Adrenal gland (tissue), 12 donors: ENCODE results near the gene C12orf50. TPM values are rescaled to one million over a fixed set of nuclear protein-coding genes. Genes with fewer than 3 reads are reported as not detected.

ENCODE experiments used
- DNase-seq, 7 donors: peaks; one replicate each; pipeline ENCODE4 v3.0.0-alpha.2; 2019 to 2020
- H3K27ac ChIP-seq, 5 donors: fragments of 200-600 bp; sonication (generic) in 4 of 5; 1 replicate in 3 of 5; 2 replicates in 2 of 5; pipeline versions ENCODE4 v1.5.1 to v1.8.0; 2016 to 2020; ENCODE audit warnings: mild to moderate bottlenecking in 1 of 5
- H3K27me3 ChIP-seq: fragments of 200-600 bp; 2 replicates; pipeline ENCODE4 v1.8.0; 2021
- H3K36me3 ChIP-seq, 2 donors: fragments of 200-600 bp; replicated peaks in 1 of 2; 1 replicate in 1 of 2; 2 replicates in 1 of 2; pipeline versions ENCODE4 v1.5.1 to v1.8.0; 2018 to 2022
- H3K4me1 ChIP-seq, 2 donors: fragments of 200-600 bp; replicated peaks in 1 of 2; 1 replicate in 1 of 2; 2 replicates in 1 of 2; pipeline versions ENCODE4 v1.5.1 to v1.8.0; 2018 to 2021
- H3K4me3 ChIP-seq, 4 donors: fragments of 200-600 bp; sonication (generic) in 3 of 4; one replicate each; pipeline ENCODE4 v1.5.1; 2016 to 2018
- H3K9me3 ChIP-seq, 3 donors: fragments of 200-600 bp; sonication (generic) in 1 of 3; replicated peaks in 1 of 3; 1 replicate in 2 of 3; 2 replicates in 1 of 3; pipeline versions ENCODE4 v1.5.1 to v1.8.0; 2016 to 2021
- POLR2A ChIP-seq, 2 donors: fragments of 450-650 bp; IDR thresholded peaks; one replicate each; pipeline ENCODE4 v1.6.1; 2017; ENCODE audit warnings: antibody characterized with exemption in 2 of 2, mild to moderate bottlenecking in 2 of 2, moderate library complexity in 1 of 2
- WGBS, 4 donors: extraction: QIAGEN DNeasy Blood & Tissue Kit in 2 of 4; methylation state at CpG; one replicate each; pipeline versions ENCODE4 v1.1.5 to v1.1.7; 2013 to 2017; 5-methylcytosine and 5-hydroxymethylcytosine counted together
- intact Hi-C, 2 donors: fragments of 100-400 bp; cut with DNase I; formaldehyde crosslinking; loops; one replicate each; pipeline versions ENCODE4 v1.14.1 to v1.15.0; 2022 to 2023
- polyA plus RNA-seq, 3 donors: library from polyadenylated mRNA; stranded (reverse); fragments of 200-250 nt in 2 of 3; fragments of 350-450 nt in 1 of 3; fragmentation: Illumina TruSeq in 1 of 3; extraction: RNeasy Lipid Tissue Mini Kit (QIAGEN cat#74804) in 1 of 3; gene quantifications; one replicate each; pipeline ENCODE4 v1.2.3, GENCODE V29; 2013 to 2014
- small RNA-seq, 2 donors: library from RNA; depleted of rRNA; stranded (forward); fragments of <200 nt; gene quantifications; one replicate each; pipeline ENCODE3, GENCODE V24; 2016
- total RNA-seq, 9 donors: library from RNA; depleted of rRNA in 4 of 9; stranded (reverse); fragments of >200 nt in 4 of 9; fragments of 120-200 nt in 1 of 9; fragmentation: NEBNext Ultra II Directional in 1 of 9; extraction: Animal tissue kit (Norgen Biotek cat#: 25700) in 1 of 9; gene quantifications; one replicate each; pipeline versions ENCODE4 v1.1.0 to v1.2.4, GENCODE V29; 2013 to 2023
- TF ChIP-seq, protein P1 (sequence below), 6 experiments: fragments of 450-650 bp in 4 of 6; fragments of 200-600 bp in 2 of 6; sonication (generic) in 1 of 6; IDR thresholded peaks; 1 replicate in 5 of 6; 2 replicates in 1 of 6; pipeline versions ENCODE4 v1.5.1 to v1.8.0; 2016 to 2021; ENCODE audit warnings: antibody characterized with exemption in 6 of 6, mild to moderate bottlenecking in 2 of 6, moderate library complexity in 1 of 6
- donor health status: healthy with polysubstance abuse.
- donor health status: Bipolar disorder and iron deficiency.
- donor health status: DM: yes; HTN: yes; CAD: no.
- donor health status: DM: no; HTN: no; CAD: no.
- donor health status: DM: no; HTN: no; CAD: no.
- donor health status: DM: yes; HTN: yes; CAD: no.

The C12orf50 gene
- total and polyA plus RNA-seq, 12 donors: 0.04 to 1.4 (median 0.16) TPM; not detected in 2

GRCh38 chr12:87930627-87931026 is 98.6 kb downstream of the C12orf50 start:
- intact Hi-C loops: no loop called here
- H3K4me1 ChIP-seq: no peaks in the 10 kb centered on the region
- TF ChIP-seq POLR2A (IDR thresholded peaks at IDR 0.05): no peak
- TF ChIP-seq, protein P1, sequence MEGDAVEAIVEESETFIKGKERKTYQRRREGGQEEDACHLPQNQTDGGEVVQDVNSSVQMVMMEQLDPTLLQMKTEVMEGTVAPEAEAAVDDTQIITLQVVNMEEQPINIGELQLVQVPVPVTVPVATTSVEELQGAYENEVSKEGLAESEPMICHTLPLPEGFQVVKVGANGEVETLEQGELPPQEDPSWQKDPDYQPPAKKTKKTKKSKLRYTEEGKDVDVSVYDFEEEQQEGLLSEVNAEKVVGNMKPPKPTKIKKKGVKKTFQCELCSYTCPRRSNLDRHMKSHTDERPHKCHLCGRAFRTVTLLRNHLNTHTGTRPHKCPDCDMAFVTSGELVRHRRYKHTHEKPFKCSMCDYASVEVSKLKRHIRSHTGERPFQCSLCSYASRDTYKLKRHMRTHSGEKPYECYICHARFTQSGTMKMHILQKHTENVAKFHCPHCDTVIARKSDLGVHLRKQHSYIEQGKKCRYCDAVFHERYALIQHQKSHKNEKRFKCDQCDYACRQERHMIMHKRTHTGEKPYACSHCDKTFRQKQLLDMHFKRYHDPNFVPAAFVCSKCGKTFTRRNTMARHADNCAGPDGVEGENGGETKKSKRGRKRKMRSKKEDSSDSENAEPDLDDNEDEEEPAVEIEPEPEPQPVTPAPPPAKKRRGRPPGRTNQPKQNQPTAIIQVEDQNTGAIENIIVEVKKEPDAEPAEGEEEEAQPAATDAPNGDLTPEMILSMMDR (IDR thresholded peaks at IDR 0.05): no peak
- H3K27ac ChIP-seq: no peak overlapping the region
- no peaks in the 10 kb centered on the region for H3K27me3 ChIP-seq
- 71 to 81% (median 74%) methylated on average over 1 of the region's 1 CpG for WGBS, 4 donors
- no peaks in the 10 kb centered on the region for H3K36me3 ChIP-seq
- no peak overlapping the region for H3K4me3 ChIP-seq
- DNase-seq: no peak
- H3K9me3 ChIP-seq: no peaks in the 10 kb centered on the region

Small RNAs within 50 kb of the gene (small RNA-seq; reads per million reads assigned to genes)
- gene RNA5SP364: 0 to 0.12 reads per million in 2 donors

Other genes starting within 250 kb of the C12orf50 start
- 10 to 100 TPM in 5 of 9 donors, 1 to 10 TPM in 4; 5.1 to 32.0 (median 11.8) TPM for gene CEP290, start 112.7 kb upstream of the C12orf50 start, total RNA-seq
- 10 to 100 TPM in 2 of 3 donors, 1 to 10 TPM in 1; 5.5 to 16.4 (median 10.5) TPM for gene CEP290, start 112.7 kb upstream of the C12orf50 start, polyA plus RNA-seq
- 10 to 100 TPM in 8 of 9 donors, 1 to 10 TPM in 1; 9.4 to 33.7 (median 17.8) TPM for gene TMTC3, start 112.9 kb upstream of the C12orf50 start, total RNA-seq
- gene TMTC3, start 112.9 kb upstream of the C12orf50 start, polyA plus RNA-seq: 10 to 100 TPM in 1 of 3 donors, 1 to 10 TPM in 2; 2.9 to 11.0 (median 4.5) TPM